Hematopoietic multipotent progenitor cell treated with erythropoietin and hydrocortisone succinate and interleukin-3 and kit ligand, for 17 days (in vitro differentiated cells): ENCODE measurements around the gene PDSS2.
"Not testable (repeated sequence)": the region's sequence is repeated elsewhere in the genome, so short reads cannot be mapped to it uniquely, and the experiment has no call there.

Experiments
- DNase-seq: peaks from one replicate; pipeline ENCODE4 v3.0.0-alpha.2; 2015; ENCODE audit warnings: low spot score

PDSS2 gene

DNA sequence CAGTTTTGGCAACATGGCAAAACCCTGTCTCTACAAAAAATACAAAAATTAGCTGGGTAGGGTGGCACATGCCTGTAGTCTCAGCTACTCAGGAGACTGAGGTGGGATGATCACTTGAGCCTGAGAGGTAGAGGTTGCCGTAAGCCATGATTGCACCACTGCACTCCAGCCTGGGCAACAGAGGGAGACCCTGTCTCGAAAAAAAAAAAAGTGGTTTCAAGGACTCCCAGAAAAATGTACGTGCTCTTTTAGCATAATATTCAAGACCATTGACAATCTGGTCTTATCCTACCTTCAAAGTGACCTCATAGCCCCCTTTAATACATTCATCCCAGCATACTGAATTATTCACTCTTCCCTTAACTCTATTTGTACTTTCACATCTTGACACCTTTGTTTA is 16.0 kb upstream of the PDSS2 start:
- not testable (repeated sequence) for DNase-seq

DNA sequence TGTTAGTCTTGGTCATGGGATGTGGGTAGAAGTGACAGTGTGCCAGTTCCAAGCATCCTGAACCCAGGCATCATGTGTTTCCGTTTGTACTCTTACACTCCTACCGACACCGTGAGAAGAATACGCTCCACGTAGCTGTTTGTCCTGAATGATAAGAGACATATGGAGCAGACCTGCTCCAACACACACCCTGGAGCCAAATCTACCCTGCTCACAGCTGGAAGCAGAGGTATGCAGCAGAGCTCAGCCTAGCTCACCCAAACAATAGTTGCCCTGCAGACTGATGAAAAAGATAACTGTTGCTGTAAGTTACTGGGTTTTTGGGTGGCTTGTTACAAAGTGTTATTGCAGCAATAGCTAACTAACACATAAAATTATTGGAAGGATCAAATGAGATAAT is 14.3 kb upstream of the PDSS2 start:
- no peak for DNase-seq

DNA sequence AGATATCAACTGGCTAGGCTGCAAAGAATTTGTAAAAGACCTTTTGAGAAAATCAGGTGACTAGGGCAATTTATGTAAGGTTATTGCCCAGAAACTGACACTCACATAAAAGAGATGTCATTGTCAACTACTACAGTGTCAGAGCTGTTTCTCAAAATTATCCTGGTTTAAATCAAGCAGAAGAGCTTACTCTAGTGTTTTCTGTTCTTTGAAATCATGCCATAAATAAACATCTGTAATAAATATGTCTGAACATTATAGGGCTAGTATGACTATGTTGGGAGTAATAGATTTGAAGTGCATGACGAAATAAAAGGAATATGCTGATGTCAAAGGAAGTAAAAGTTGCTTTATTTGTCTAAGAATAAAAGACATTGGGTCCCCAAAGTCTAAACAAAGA is 11.0 kb upstream of the PDSS2 start:
- no peak for DNase-seq

DNA sequence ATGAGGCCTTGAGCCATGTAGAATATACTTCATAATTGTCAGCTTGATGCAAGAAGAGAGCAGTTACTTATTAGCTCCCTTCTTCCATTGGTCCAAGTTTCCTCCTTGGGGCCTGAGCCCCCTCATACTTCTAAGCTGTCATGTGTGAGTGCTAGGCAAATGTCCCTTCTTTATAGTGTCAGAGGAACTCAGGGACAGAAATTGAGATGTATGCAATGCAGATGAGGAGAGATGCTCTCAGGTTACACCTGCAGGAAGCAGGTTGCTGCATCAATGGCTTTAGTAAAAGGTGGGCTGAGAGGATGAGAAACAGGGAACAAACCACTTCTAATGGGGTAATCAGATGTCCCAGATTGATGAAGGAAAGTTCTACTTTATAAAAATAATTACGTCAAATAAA is 6.7 kb upstream of the PDSS2 start:
- DNase-seq, result no peak

DNA sequence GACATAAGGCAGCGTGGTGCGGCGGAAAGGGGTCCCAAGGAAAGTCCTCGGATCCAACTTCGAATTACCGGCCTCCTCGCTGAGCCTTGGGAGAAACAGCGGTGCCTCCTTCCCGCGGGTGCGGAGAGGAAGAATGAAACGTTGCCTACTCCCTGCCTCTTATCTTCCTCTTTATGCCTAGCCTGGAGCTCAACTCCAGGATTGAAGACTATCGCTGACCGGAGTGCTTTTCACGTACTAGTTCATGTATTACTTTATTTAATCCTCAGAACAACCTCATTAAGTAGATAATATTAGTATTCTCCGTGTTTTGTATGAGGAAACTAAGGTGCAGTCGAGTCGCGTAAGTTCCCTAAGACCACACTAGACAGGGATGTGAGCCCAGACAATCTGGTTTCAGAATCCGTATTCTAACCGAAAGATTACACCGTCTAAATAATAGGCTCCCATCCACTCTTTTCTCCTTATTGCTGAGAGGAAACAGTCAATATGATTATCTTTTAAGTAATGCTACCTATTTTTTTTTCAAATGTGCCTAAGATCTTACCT is 793 bp upstream of the PDSS2 start:
- no peak for DNase-seq

DNA sequence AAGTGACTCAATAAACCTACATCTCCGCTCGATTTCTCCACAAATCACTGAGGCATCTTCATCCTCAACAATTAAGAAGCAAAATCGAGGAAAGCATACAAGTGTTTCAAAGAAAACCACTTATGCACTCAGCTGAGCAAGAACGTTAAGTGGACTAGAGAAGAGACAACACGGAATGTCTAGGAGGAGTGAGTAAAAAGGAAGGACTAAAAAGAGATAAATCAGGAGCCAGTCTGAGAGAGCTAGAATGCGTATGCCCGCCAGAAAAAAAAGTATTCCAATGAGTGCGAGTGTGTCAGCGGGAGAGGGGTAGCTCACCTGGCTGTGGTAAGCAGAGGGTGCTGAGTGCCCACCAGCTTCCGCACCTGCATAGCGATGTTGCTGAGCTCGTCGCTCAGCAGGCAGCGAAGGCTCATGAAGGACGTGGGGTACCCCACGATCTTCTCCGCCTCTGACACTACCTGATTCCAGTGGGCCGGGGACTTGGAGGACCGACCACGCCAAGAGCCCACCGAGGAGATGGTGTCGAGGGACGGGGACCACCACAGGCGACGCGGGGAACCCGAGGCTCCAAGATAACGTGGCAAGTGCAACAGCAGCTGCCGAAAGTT is 587 bp downstream of the PDSS2 start:
- DNase-seq, result peak; percentile 15

DNA sequence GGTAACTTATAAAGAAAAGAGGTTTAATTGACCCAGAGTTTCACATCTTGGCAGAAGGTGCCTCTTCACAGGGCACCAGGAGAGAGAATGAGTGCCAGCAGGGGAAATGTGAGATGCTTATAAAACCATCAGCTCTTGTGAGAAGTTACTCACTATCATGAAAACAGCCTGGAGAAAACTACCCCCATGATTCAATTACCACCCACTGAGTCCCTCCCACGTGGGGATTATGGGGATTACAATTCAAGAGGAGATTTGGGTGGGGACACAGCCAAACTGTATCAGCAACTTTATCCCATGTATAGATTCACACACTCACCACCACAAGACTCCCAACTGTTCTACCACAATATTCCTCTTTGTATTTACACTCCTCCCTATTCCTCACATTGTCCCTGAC is 10.6 kb downstream of the PDSS2 start:
- DNase-seq, result no peak

DNA sequence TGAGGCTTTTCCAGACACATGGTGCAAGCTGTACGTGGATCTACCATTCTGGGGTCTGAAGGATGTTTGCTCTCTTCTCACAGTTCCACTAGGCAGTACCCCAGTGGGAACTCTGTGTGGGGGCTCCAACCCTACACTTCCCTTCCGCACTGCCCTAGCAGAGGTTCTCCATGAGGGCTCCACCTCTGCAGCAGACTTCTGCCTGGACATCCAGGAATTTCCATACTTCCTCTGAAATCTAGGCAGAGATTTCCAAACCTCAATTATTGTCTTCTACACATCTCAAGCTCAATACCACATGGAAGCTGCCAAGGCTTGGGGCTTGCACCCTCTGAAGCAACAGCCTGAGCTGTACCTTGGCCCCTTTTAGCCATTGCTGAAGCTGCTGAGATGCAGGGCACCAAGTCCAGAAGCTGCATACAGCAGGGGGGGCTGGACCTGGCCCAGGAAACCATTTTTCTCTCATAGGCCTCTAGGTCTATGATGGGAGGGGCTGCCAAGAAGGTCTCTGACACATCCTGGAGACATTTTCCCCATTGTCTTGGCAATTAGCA is 11.6 kb downstream of the PDSS2 start:
- no peak for DNase-seq

DNA sequence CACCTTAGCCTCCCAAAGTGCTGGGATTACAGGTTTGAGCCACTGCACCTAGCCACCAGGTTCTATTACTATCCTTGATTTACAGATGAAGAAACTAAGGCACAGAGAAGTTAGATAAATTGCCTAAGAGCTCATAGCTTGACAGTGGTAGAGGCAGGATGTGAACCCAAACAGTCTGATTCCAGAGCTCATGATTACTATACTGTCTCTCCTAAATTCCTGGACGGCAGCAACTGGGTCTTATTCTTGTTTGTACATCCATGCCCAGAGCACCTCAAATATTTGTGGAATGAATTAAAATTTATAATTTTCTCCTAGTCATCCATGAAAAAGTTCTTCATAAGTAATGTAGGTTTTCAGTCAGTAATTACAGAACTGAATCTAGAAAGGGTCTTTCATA is 15.1 kb downstream of the PDSS2 start:
- DNase-seq, result no peak

DNA sequence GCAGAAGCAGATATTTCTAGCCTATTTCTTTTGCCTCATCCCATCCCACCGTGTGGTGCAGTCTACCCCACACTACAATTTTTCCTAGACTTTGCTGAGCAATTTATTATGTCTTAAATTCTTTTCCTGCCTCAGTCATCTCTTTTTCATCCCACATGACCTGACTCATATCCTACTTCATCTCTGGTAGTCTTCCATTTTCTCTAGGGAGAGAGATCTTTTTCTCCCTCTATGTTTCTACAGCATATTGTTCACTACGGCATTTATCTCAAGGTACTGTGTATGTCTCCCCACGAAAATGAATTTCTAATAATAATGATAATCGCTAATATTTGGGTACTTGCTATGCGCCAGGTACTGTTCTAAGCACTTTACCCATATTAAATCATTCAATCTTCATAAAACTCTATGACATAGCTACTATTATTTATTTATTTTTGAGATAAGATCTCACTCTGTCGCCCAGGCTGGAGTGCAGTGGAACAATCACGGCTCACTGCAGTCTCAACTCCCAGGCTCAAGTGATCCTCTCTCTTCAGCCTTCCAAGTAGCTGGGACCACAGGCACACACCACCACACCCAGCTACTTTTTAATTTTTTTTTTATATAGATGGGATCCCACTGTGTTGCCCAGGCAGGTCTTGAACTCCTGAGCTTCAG is 15.6 kb downstream of the PDSS2 start:
- no peak for DNase-seq

DNA sequence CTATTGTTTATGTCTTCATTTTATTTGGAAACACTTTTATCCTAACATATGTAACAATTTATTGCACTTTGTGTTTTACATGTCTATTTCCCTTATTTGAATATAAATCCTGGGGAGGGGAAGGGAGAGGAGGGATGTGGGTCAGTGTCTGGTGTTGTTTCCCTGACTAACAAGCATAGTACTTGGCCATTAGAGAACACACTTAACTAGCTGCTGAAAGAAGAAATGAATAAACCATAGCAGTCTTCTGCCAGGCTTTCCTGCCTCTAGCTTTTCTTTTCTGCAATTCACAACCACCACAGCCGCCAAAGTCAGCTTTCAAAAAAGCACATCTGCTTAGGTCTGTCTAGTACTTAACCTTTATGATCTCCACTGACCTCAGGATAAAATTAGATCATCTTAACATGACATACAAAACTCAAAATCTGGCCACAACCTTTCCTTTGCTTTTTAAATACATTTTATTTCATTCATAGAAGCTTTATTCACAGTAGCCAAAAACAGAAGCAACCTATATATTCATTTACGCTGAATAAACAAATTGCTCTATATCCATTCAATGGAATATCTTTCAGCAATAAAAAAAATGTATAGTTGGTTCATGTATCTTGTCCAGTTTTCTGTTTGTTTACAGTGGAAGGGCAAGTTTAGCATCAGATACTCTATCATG is 16.3 kb downstream of the PDSS2 start:
- no peak for DNase-seq

DNA sequence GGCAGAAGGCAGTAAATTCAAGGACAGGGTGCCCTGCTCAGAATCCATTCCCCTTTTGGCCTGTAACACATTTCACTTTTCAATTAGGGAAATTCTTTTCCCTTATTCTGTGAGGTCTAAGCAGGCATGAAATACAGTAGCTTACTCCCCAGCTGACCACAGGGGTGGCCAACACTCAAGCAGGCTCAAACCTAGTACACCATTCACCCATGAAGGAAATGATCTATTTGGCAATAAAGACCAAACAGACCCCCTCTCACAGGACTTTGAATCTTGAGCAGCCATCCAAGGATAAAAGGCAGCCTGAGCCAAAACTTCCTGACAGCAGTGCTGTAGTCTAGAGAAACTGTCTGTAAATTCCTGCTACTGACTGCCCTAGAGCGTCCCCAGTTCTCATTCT is 17.7 kb downstream of the PDSS2 start:
- no peak for DNase-seq

DNA sequence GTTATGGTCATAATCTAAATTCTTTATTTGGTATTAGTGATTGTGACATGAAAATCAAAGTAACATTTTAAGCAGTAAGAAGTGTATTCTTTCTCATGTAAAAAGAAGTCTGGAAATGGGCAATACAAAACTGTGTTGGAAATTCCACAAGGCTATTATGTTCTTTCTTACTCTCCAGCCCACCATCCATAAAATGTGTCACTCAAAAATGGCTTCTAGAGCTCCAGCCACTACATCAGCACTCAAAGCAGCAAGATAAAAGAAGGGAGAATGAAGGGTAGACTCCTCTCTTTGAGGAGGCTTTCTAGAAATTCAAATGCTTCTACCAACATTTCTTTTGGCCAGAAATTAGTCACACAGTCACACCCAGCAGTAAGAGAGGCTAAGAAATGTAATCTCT is 18.4 kb downstream of the PDSS2 start:
- no peak for DNase-seq

DNA sequence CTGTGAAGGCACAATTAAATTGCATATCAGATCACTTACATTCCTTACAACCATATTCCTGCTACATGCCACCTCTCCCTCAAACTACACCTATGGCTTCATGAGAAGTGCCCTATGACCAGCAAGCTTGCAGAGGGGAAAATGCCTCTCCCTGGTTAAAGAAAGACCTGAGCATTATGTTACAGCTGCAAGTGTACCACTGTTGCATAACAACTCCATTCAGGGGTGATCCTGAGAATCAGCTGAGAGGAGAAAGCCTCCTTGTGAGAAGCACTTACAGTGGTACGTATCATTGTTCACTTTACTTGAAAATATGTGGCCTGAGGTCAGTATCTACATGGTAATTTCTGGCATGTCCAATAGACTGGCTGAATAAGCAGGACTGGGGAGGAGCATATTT is 20.0 kb downstream of the PDSS2 start:
- no peak for DNase-seq

DNA sequence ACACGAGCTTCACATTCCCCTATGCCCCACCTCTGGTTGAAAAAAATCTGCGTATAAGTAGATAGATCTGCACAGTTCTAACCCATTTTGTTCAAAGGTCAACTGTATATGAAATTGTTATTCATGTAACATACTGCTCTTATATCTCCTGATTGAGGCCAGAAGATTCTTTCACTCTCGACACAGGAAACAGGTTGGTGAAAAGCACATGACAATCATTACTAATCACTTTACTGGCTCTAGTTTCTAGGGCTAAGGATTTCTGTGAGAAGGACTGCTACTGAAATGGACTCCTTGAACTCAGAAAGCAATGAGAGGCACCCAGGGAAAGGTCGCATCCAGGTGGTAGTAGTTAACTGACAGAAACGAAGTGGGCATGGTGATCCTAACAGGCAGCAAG is 21.7 kb downstream of the PDSS2 start:
- DNase-seq, result no peak

DNA sequence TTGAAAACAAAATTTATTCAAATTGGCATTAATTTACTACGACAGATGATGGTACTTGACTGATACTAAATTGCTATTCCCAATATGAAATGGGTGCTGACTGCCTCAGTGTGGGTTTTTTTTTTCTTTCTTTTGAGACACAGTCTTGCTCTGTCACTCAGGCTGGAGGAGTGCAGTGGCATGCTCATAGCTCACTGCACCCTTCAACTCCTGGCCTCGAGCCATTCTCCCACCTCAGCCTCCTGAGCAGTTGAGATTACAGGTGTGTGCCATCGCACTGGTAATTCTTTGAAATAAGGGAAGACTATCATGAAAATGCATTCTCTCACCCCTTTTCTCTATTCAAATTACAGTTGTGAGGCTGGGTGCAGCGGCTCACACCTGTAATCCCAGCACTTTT is 22.5 kb downstream of the PDSS2 start:
- DNase-seq, result no peak

DNA sequence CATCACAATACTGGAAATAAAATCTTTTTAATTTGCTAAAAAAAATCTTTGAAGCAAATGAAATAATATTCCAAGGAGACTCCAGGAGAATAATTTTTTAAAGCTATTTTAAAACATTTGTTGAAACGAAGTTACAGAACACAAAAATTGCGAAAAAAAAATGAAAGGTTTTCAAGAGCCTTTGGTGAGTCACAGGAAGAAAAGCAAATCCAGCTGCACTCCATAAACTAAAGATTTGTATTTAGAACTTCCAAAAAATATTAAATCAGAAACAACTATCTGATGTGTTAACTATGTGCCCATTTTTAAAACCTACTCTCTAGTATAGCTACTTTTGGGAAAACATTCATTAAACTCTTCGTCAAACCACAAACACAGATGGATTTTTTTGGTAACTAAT is 23.6 kb downstream of the PDSS2 start:
- DNase-seq, result no peak

DNA sequence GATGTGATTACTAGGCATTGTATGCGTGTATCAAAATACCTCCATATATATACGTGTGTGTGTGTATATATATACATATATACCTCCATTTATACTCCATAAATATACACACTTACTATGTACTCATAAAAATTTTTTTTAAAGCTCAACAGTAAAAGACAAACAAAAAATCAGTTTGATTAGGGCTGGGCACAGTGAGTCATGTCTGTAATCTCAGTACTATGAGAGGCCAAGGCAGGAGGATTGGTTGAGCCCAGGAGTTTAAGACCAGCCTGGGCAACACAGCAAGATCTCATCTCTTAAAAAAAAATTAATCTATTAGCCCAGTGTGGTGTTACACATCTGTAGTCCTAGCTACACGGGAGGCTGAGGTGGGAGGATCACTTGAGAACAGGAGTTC is 24.6 kb downstream of the PDSS2 start:
- no peak for DNase-seq

DNA sequence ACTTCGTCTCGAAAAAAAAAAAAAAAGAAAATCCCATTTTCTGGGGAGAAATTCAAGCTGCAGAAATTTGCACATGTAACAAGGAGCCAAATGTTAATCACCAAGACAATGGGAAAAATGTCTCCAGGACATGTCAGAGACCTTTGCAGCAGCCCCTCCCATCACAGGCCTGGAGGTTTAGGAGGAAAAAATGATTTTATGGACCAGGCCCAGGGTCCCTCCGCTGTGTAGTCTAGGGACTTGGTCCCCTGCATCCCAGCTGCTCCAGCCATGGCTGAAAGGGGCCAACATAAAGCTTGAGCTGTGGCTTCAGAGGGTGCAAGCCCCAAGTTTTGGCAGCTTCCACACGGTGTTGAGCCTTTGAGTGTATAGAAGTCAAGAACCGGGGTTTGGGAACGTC is 33.4 kb downstream of the PDSS2 start:
- DNase-seq, result not testable (repeated sequence)

DNA sequence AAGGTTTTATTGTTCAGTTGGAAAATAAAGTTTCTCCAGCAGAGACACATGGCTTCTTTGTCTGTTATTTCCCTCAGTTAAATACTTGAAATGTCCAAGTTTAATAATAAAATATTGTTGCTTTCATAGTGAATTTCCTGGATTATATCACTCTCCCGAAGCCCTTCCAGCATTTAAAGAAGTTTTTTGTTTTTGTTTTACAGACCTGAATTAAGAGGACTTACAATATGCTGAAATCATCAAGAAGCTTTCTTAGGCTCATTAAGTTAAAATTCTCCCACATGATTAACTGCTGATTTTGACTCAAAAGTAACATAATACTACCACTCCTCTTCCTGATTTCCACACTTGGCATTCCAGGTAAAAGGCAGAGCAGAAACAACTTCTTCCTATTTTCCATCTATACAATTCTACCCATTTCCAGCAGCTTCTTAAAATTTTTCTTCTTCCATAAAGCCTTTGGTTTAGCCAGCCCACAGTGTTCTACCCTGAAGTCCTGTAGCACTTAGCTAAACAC is 35.8 kb downstream of the PDSS2 start:
- no peak for DNase-seq

DNA sequence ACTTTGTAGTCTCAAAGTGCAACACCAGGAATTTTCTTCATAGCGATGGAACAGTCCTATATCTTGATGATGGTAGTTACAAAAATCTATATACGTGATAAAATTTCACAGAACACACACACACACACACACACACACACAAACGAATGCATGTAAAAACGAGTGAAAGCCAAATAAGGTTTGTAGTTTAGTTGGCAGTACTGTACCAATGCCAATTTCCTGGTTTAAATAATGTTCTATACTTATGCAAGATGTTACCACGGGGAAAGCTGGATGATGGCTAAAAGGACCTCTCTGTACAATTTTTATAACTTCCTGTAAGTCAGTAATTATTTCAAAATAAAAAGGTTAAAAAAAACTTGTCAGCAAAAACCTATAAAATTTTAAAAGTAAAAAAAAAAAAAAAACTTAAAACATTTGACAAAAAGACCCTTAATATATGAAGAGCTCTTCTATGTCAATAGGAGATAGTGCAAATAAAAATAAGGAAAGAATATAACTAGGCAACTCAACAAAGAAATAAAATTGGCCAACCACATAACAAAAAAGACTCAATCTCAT is 37.6 kb downstream of the PDSS2 start:
- DNase-seq, result no peak

DNA sequence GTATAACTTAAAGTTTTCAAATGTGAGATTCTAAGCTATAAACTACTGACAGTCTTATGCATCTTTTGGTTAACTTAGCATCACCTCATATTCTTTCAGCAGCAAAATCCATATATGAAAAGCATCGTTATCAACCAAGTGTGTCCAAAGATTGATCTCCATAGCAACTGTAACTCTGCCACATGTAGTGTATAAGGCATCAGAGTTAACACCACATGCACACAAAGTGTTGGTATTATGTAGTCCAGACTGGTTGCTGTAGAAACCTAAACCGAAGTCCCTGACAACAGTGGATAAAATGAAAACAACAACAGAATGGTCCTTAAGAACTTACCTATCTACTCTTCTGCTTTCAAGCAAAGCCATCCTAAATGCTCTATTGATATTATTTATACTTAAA is 39.6 kb downstream of the PDSS2 start:
- no peak for DNase-seq

DNA sequence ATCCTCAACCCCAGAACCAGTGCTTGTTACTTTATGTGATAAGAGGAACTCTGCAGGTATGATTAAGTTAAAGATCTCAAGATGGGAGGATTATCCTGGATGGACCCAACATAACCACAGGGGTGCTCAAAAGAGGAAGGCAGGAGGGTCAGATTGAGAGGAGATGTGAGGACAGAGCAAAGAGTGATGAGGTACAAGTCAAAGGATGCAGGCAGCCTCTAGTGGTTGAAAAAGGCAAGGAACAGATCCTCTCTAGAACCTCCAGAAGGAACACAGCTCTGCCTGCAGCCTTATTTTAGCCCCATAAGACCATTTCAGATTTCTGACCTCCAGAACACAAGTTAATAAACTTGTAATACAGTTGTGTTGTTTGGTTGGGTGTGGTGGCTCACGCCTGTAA is 41.2 kb downstream of the PDSS2 start:
- DNase-seq, result no peak
